OCI-LY3 (cell line): ENCODE measurements around the gene ADGRG1.

Experiments
- CTCF ChIP-seq: fragments of 200-600, 300-600 bp; sonication (generic); IDR thresholded peaks from 2 replicates; pipeline ENCODE4 v1.5.1; 2014; ENCODE audit warnings: antibody characterized with exemption, low read length, low read depth
- EZH2phosphoT487 ChIP-seq: fragments of 200-600 bp; shearing (Covaris generic); IDR thresholded peaks from 2 replicates; pipeline ENCODE4 v1.6.1; 2018; ENCODE audit warnings: antibody characterized with exemption, mixed run types, low read depth

- TF ChIP-seq CTCF = no peak
- TF ChIP-seq EZH2phosphoT487 = no peak
Measured at GRCh38 chr16:57697896-57698537, 69.6 kb downstream of the ADGRG1 start.
